ENCODE measurements around the gene JAGN1. TPM values are rescaled to one million over a fixed set of nuclear protein-coding genes. Genes with fewer than 3 reads are reported as not detected.
"Not testable (repeated sequence)": the region's sequence is repeated elsewhere in the genome, so short reads cannot be mapped to it uniquely, and the experiment has no call there.

The JAGN1 gene
- total and polyA plus RNA-seq, 2 donors (not counting 1 experiment from before 2014, with no cell fraction given) = 20.3 to 25.7 TPM

- Histone ChIP-seq H3K4me3 (ENCODE audit: control extremely low read depth in 1 of 5, extremely low read depth in 1 of 5, insufficient read depth in 1 of 5, low read depth in 2 of 5, low read length in 4 of 5) (no peak overlapping the region), H3K4me1 (ENCODE audit: control insufficient read depth in 2 of 2, insufficient read depth in 2 of 2, low read length in 2 of 2) (peaks cover 16% of the 10 kb centered on the region in 2 donors), H3K9ac (ENCODE audit: low read length) (no peak overlapping the region), H3K4me2 (replicated peaks; ENCODE audit: low read depth, low read length, poor library complexity, severe bottlenecking) (no peak overlapping the region), H2AFZ (ENCODE audit: insufficient read depth, low read depth, low read length, poor library complexity, severe bottlenecking) (no peak overlapping the region), H3K27me3 (replicated peaks in 1 of 4; ENCODE audit: control extremely low read depth in 1 of 4, control insufficient read depth in 3 of 4, insufficient read depth in 4 of 4, low read length in 3 of 4) (no peaks in the 10 kb centered on the region), H3K36me3 (replicated peaks in 1 of 2; ENCODE audit: control extremely low read depth in 1 of 2, control insufficient read depth in 1 of 2, extremely low read depth in 1 of 2, insufficient read depth in 2 of 2, low read length in 1 of 2) (peaks cover 0 to 32% of the 10 kb centered on the region in 2 experiments), H4K20me1 (ENCODE audit: control insufficient read depth, insufficient read depth, low read length, poor library complexity, severe bottlenecking) (no peaks in the 10 kb centered on the region), H3K9me3 (ENCODE audit: control extremely low read depth in 1 of 3, control insufficient read depth in 2 of 3, insufficient read depth in 1 of 3, low read length in 2 of 3) (no peaks in the 10 kb centered on the region), H3K27ac (ENCODE audit: low read length in 2 of 2) (no peak overlapping the region), H3K79me2 (ENCODE audit: control insufficient read depth, insufficient read depth, low read length) (peaks cover 27% of the 10 kb centered on the region)
- intact Hi-C loops (cut with micrococcal nuclease) = no loop called here
- ATAC-seq (ENCODE audit: low read depth) (no peak), DNase-seq (no peak)
- Mint-ChIP-seq H3K27ac (no peak overlapping the region), H3K4me3 (no peak overlapping the region), H3K9me3 (ENCODE audit: insufficient read depth) (no peaks in the 10 kb centered on the region), H3K4me1 (peaks cover 28% of the 10 kb centered on the region), H3K27me3 (no peaks in the 10 kb centered on the region)
- ChIA-PET CTCF (no interaction called here), POLR2A (no interaction called here)
- no peak for TF ChIP-seq CTCF (IDR thresholded peaks at IDR 0.05)
- no peak for TF ChIP-seq EZH2 (IDR thresholded peaks at IDR 0.05; ENCODE audit: borderline replicate concordance, insufficient read depth, low read depth, low read length, poor library complexity, severe bottlenecking)
- 97% methylated on average over 13 of the region's 13 CpGs for WGBS (ENCODE audit: insufficient coverage)
Measured at GRCh38 chr3:9937486-9938238, 47.3 kb downstream of the JAGN1 start.

GRCh38 chr3:9938966-9939365 is 48.6 kb downstream of the JAGN1 start:
- H2AFZ ChIP-seq (ENCODE audit: insufficient read depth, low read depth, low read length, poor library complexity, severe bottlenecking) = no peak overlapping the region
- H4K20me1 ChIP-seq (ENCODE audit: control insufficient read depth, insufficient read depth, low read length, poor library complexity, severe bottlenecking) = no peaks in the 10 kb centered on the region
- ATAC-seq (ENCODE audit: low read depth) (no peak), DNase-seq (no peak)
- H3K9ac ChIP-seq (ENCODE audit: low read length) = no peak overlapping the region
- H3K36me3 ChIP-seq (replicated peaks in 1 of 2; ENCODE audit: control extremely low read depth in 1 of 2, control insufficient read depth in 1 of 2, extremely low read depth in 1 of 2, insufficient read depth in 2 of 2, low read length in 1 of 2) = peaks cover 0 to 32% of the 10 kb centered on the region in 2 experiments
- peaks cover 15 to 16% of the 10 kb centered on the region in 2 donors for H3K4me1 ChIP-seq (ENCODE audit: control insufficient read depth in 2 of 2, insufficient read depth in 2 of 2, low read length in 2 of 2)
- Mint-ChIP-seq H3K4me1 (peaks cover 21% of the 10 kb centered on the region), H3K4me3 (no peak overlapping the region), H3K9me3 (ENCODE audit: insufficient read depth) (no peaks in the 10 kb centered on the region), H3K27ac (no peak overlapping the region), H3K27me3 (no peaks in the 10 kb centered on the region)
- H3K4me2 ChIP-seq (replicated peaks; ENCODE audit: low read depth, low read length, poor library complexity, severe bottlenecking) = no peak overlapping the region
- TF ChIP-seq CTCF (IDR thresholded peaks at IDR 0.05) = no peak
- no peak for TF ChIP-seq EZH2 (IDR thresholded peaks at IDR 0.05; ENCODE audit: borderline replicate concordance, insufficient read depth, low read depth, low read length, poor library complexity, severe bottlenecking)
- CTCF ChIA-PET = interaction anchor here (0.8 kb wide), 1 partner anchor 7 kb away, joined by 3 read pairs; no protein-coding TSS in a partner anchor
- H3K27ac ChIP-seq (ENCODE audit: low read length in 2 of 2) = no peak overlapping the region
- H3K79me2 ChIP-seq (ENCODE audit: control insufficient read depth, insufficient read depth, low read length) = peaks cover 24% of the 10 kb centered on the region
- POLR2A ChIA-PET = no interaction called here
- no peaks in the 10 kb centered on the region for H3K9me3 ChIP-seq (ENCODE audit: control extremely low read depth in 1 of 3, control insufficient read depth in 2 of 3, insufficient read depth in 1 of 3, low read length in 2 of 3)
- H3K27me3 ChIP-seq (replicated peaks in 1 of 4; ENCODE audit: control extremely low read depth in 1 of 4, control insufficient read depth in 3 of 4, insufficient read depth in 4 of 4, low read length in 3 of 4) = no peaks in the 10 kb centered on the region
- H3K4me3 ChIP-seq (ENCODE audit: control extremely low read depth in 1 of 5, extremely low read depth in 1 of 5, insufficient read depth in 1 of 5, low read depth in 2 of 5, low read length in 4 of 5) = no peak overlapping the region
- intact Hi-C loops (cut with micrococcal nuclease) = no loop called here
- no CpG with 5 or more reads among the region's 2 CpGs for WGBS (ENCODE audit: insufficient coverage)

GRCh38 chr3:9939906-9940305 is 49.5 kb downstream of the JAGN1 start:
- H4K20me1 ChIP-seq (ENCODE audit: control insufficient read depth, insufficient read depth, low read length, poor library complexity, severe bottlenecking); H3K27ac ChIP-seq (ENCODE audit: low read length in 2 of 2); H3K9ac ChIP-seq (ENCODE audit: low read length); H3K9me3 ChIP-seq (ENCODE audit: control extremely low read depth in 1 of 3, control insufficient read depth in 2 of 3, insufficient read depth in 1 of 3, low read length in 2 of 3); CTCF ChIA-PET; intact Hi-C loops (cut with micrococcal nuclease); DNase-seq; H3K4me3 Mint-ChIP-seq; H3K4me2 ChIP-seq (replicated peaks; ENCODE audit: low read depth, low read length, poor library complexity, severe bottlenecking); POLR2A ChIA-PET; H3K4me3 ChIP-seq (ENCODE audit: control extremely low read depth in 1 of 5, extremely low read depth in 1 of 5, insufficient read depth in 1 of 5, low read depth in 2 of 5, low read length in 4 of 5); H3K27me3 ChIP-seq (replicated peaks in 1 of 4; ENCODE audit: control extremely low read depth in 1 of 4, control insufficient read depth in 3 of 4, insufficient read depth in 4 of 4, low read length in 3 of 4); H2AFZ ChIP-seq (ENCODE audit: insufficient read depth, low read depth, low read length, poor library complexity, severe bottlenecking); H3K9me3 Mint-ChIP-seq (ENCODE audit: insufficient read depth); ATAC-seq (ENCODE audit: low read depth); H3K27me3 Mint-ChIP-seq; H3K4me1 ChIP-seq (ENCODE audit: control insufficient read depth in 2 of 2, insufficient read depth in 2 of 2, low read length in 2 of 2); H3K27ac Mint-ChIP-seq: not testable (repeated sequence)
- peaks cover 11% of the 10 kb centered on the region for H3K4me1 Mint-ChIP-seq
- WGBS (ENCODE audit: insufficient coverage) = 100% methylated on average over 2 of the region's 32 CpGs
- H3K79me2 ChIP-seq (ENCODE audit: control insufficient read depth, insufficient read depth, low read length) = peaks cover 14% of the 10 kb centered on the region
- peaks cover 0 to 30% of the 10 kb centered on the region in 2 experiments for H3K36me3 ChIP-seq (replicated peaks in 1 of 2; ENCODE audit: control extremely low read depth in 1 of 2, control insufficient read depth in 1 of 2, extremely low read depth in 1 of 2, insufficient read depth in 2 of 2, low read length in 1 of 2)

All from B cell (primary cell).